HCT116 (cell line): Measurements from ENCODE around the gene HEXD. TPM values are rescaled to one million over a fixed set of nuclear protein-coding genes. Genes with fewer than 3 reads are reported as not detected.

Source experiments
- ATAC-seq: fragments of 200-7000 bp; cut with Tn5 transposase; 2 replicates; pipeline ENCODE4 v1.9.1; 2020; ENCODE audit warnings: mild to moderate bottlenecking, moderate library complexity
- BruUV-seq: library from RNA; stranded (reverse); fragments of 400-500 nt; replicated peaks from 2 replicates; lab custom pipeline; 2021; lab: Mats Ljungman, UMichigan
- CTCF ChIA-PET: fragments of 300-600 bp; sonication (Branson Sonifier 250); formaldehyde crosslinking; loops from one replicate; lab custom pipeline; 2021; ENCODE audit warnings: antibody characterized with exemption; lab: Charles Lee
- POLR2A ChIA-PET: fragments of 300-600, 350-600 bp; sonication (Branson Sonifier 250); formaldehyde crosslinking; loops from one replicate; lab custom pipeline; 2021; ENCODE audit warnings: antibody characterized with exemption; lab: Charles Lee
- RAD21 ChIA-PET, 2 experiments: fragments of 300-600 bp; sonication (Branson Sonifier 250); formaldehyde crosslinking; loops; one replicate each; lab custom pipeline; 2023; ENCODE audit warnings: low total read pairs in 2 of 2; ENCODE audit not compliant: uncharacterized antibody in 2 of 2, unreplicated experiment in 2 of 2, low non-redundant PET in 1 of 2; lab: Charles Lee
- DNase-seq: peaks from one replicate; pipeline ENCODE4 v3.0.0-alpha.2; 2010; ENCODE audit warnings: low read depth, low spot score
- H2AFZ ChIP-seq: fragments of 200-600 bp; shearing (Covaris generic), sonication (generic); 2 replicates; pipeline ENCODE4 v1.6.1; 2017; ENCODE audit warnings: low read depth, mixed run types, mixed read lengths, antibody characterized with exemption, low read length; ENCODE audit not compliant: poor library complexity, severe bottlenecking
- H3K27ac ChIP-seq: 2 replicates; pipeline ENCODE4 v1.5.1; 2012; ENCODE audit warnings: low read depth, low read length
- H3K27me3 ChIP-seq: fragments of 200-600 bp; sonication (generic); 2 replicates; pipeline ENCODE4 v1.6.1; 2016; ENCODE audit warnings: mixed run types, low read length, mixed read lengths; ENCODE audit not compliant: insufficient read depth
- H3K36me3 ChIP-seq, 2 experiments: fragments of 200-500 bp in 1 of 2; fragments of 200-600 bp in 1 of 2; sonication (Bioruptor generic) in 1 of 2; sonication (generic) in 1 of 2; 2 replicates each; pipeline versions ENCODE4 v1.5.1 to v1.6.1; 2014 to 2016; ENCODE audit warnings: low read length in 2 of 2, inconsistent platforms in 1 of 2, mixed read lengths in 1 of 2, mixed run types in 1 of 2; ENCODE audit not compliant: insufficient read depth in 2 of 2, control insufficient read depth in 1 of 2
- H3K4me1 ChIP-seq, 2 experiments: fragments of 200-600 bp in 1 of 2; sonication (generic) in 1 of 2; 2 replicates each; pipeline versions ENCODE4 v1.5.1 to v1.6.1; 2012 to 2017; ENCODE audit warnings: low read length in 2 of 2, inconsistent platforms in 1 of 2, mild to moderate bottlenecking in 1 of 2, mixed read lengths in 1 of 2, mixed run types in 1 of 2, moderate library complexity in 1 of 2; ENCODE audit not compliant: insufficient read depth in 2 of 2, control insufficient read depth in 1 of 2
- H3K4me2 ChIP-seq: fragments of 200-600 bp; sonication (generic); 2 replicates; pipeline ENCODE4 v1.6.1; 2017; ENCODE audit warnings: mixed run types, low read length, mixed read lengths
- H3K4me3 ChIP-seq, 2 experiments: fragments of 200-600 bp in 1 of 2; sonication (generic) in 1 of 2; replicated peaks in 1 of 2; 2 replicates each; pipeline ENCODE4 v1.5.1; 2011 to 2016; ENCODE audit warnings: low read length in 2 of 2, control low read depth in 1 of 2, low read depth in 1 of 2, mild to moderate bottlenecking in 1 of 2, mixed read lengths in 1 of 2, mixed run types in 1 of 2
- H3K79me2 ChIP-seq: fragments of 200-600 bp; sonication (generic); 2 replicates; pipeline ENCODE4 v1.6.1; 2017; ENCODE audit warnings: mild to moderate bottlenecking, mixed run types, low read length, moderate library complexity, mixed read lengths; ENCODE audit not compliant: insufficient read depth
- H3K9ac ChIP-seq: fragments of 200-600 bp; sonication (generic); 2 replicates; pipeline ENCODE4 v1.6.1; 2016; ENCODE audit warnings: low read length, mixed read lengths
- H3K9me2 ChIP-seq: fragments of 200-600 bp; sonication (generic), shearing (Covaris generic); 2 replicates; pipeline ENCODE4 v1.6.1; 2017; ENCODE audit warnings: mixed run types, mild to moderate bottlenecking, moderate library complexity; ENCODE audit not compliant: insufficient read depth
- H3K9me3 ChIP-seq, 2 experiments: fragments of 200-500 bp in 1 of 2; fragments of 200-600 bp in 1 of 2; sonication (Bioruptor generic) in 1 of 2; sonication (generic) in 1 of 2; 2 replicates each; pipeline ENCODE4 v1.6.1; 2014 to 2017; ENCODE audit warnings: low read length in 2 of 2, mixed read lengths in 2 of 2, inconsistent platforms in 1 of 2, low read depth in 1 of 2, mild to moderate bottlenecking in 1 of 2, mixed run types in 1 of 2, moderate library complexity in 1 of 2; ENCODE audit not compliant: control insufficient read depth in 1 of 2, insufficient read depth in 1 of 2
- H4K20me1 ChIP-seq: fragments of 200-600 bp; sonication (generic), shearing (Covaris generic); 2 replicates; pipeline ENCODE4 v1.6.1; 2017; ENCODE audit warnings: mixed run types, mild to moderate bottlenecking, moderate library complexity; ENCODE audit not compliant: insufficient read depth
- CBX3 ChIP-seq: IDR thresholded peaks from 2 replicates; pipeline ENCODE4 v1.6.1; 2012; ENCODE audit warnings: low read depth
- EGR1 ChIP-seq: IDR thresholded peaks from 2 replicates; pipeline ENCODE4 v1.6.1; 2012; ENCODE audit warnings: low read depth
- FOSL1 ChIP-seq: IDR thresholded peaks from 2 replicates; pipeline ENCODE4 v1.6.1; 2012; ENCODE audit warnings: low read depth
- JUND ChIP-seq: IDR thresholded peaks from 2 replicates; pipeline ENCODE4 v1.6.1; 2012
- POLR2A ChIP-seq: IDR thresholded peaks from 2 replicates; pipeline ENCODE4 v1.7.0; 2011; ENCODE audit warnings: borderline replicate concordance; ENCODE audit not compliant: insufficient read depth, insufficient read length; ENCODE audit errors: extremely low read depth
- POLR2AphosphoS5 ChIP-seq: IDR thresholded peaks from 2 replicates; pipeline ENCODE4 v1.6.1; 2011; ENCODE audit warnings: mild to moderate bottlenecking, low read depth, low read length, moderate library complexity
- RAD21 ChIP-seq: IDR thresholded peaks from 2 replicates; pipeline ENCODE4 v1.6.1; 2012; ENCODE audit warnings: low read depth, mild to moderate bottlenecking
- SIN3A ChIP-seq: IDR thresholded peaks from 2 replicates; pipeline ENCODE4 v1.6.1; 2012; ENCODE audit warnings: low read depth
- SP1 ChIP-seq: IDR thresholded peaks from 2 replicates; pipeline ENCODE4 v1.6.1; 2012; ENCODE audit warnings: low read depth
- SRF ChIP-seq: IDR thresholded peaks from 2 replicates; pipeline ENCODE4 v1.6.1; 2012; ENCODE audit warnings: low read depth
- YY1 ChIP-seq: IDR thresholded peaks from 2 replicates; pipeline ENCODE4 v1.6.1; 2011; ENCODE audit warnings: low read length, low read depth, moderate library complexity, mild to moderate bottlenecking; ENCODE audit not compliant: insufficient replicate concordance; ENCODE audit errors: extremely low read depth
- ZBTB33 ChIP-seq: IDR thresholded peaks from 2 replicates; pipeline ENCODE4 v1.6.1; 2011; ENCODE audit warnings: mild to moderate bottlenecking, low read length, moderate library complexity; ENCODE audit not compliant: insufficient replicate concordance; ENCODE audit errors: extremely low read depth
- ZFX ChIP-seq: fragments of 450-650 bp; IDR thresholded peaks from 2 replicates; pipeline ENCODE4 v1.6.1; 2017
- ZNF274 ChIP-seq: fragments of 200-500 bp; sonication (Bioruptor generic); IDR thresholded peaks from 2 replicates; pipeline ENCODE4 v1.6.1; 2014; ENCODE audit warnings: mild to moderate bottlenecking, low read depth, low read length, inconsistent platforms
- intact Hi-C: fragments of 100-400 bp; cut with micrococcal nuclease; formaldehyde crosslinking; loops from 2 replicates; pipeline ENCODE4 v1.10.0; 2022
- total RNA-seq: library from RNA; stranded (reverse); gene quantifications from one replicate; pipeline ENCODE4 v1.2.1, GENCODE V29; 2021; ENCODE audit not compliant: unreplicated experiment
- TF ChIP-seq, protein P1 (sequence below): IDR thresholded peaks from 2 replicates; pipeline ENCODE4 v1.6.1; 2012
- TF ChIP-seq, protein P2 (sequence below): IDR thresholded peaks from 2 replicates; pipeline ENCODE4 v1.6.1; 2012
- TF ChIP-seq, protein P3 (sequence below): IDR thresholded peaks from 2 replicates; pipeline ENCODE4 v1.6.1; 2012; ENCODE audit warnings: low read depth

HEXD gene
- total RNA-seq, 1 experiment from 2014 or later: 45.2 TPM

- POLR2A ChIA-PET: no interaction called here
- H3K4me2 ChIP-seq: no peak overlapping the region
- H3K4me1 ChIP-seq: no peaks in the 10 kb centered on the region
- ATAC-seq (no peak), DNase-seq (no peak)
- H3K4me3 ChIP-seq: no peak overlapping the region
- no peaks in the 10 kb centered on the region for H3K9me2 ChIP-seq
- intact Hi-C loops: no loop called here
- BruUV-seq: no TSS peak
- H3K27me3 ChIP-seq: no peaks in the 10 kb centered on the region
- H3K27ac ChIP-seq: no peak overlapping the region
- H3K9me3 ChIP-seq: no peaks in the 10 kb centered on the region
- H3K36me3 ChIP-seq: peaks cover 16 to 45% of the 10 kb centered on the region in 2 experiments; a peak in 3 of 4 replicates
- no peaks in the 10 kb centered on the region for H3K79me2 ChIP-seq
- H2AFZ ChIP-seq: no peak overlapping the region
- CTCF ChIA-PET: interaction anchor here (1.6 kb wide), 1 partner anchor 16 kb away, joined by 3 read pairs; no protein-coding TSS in a partner anchor
- H3K9ac ChIP-seq: no peak overlapping the region
- no peaks in the 10 kb centered on the region for H4K20me1 ChIP-seq
- RAD21 ChIA-PET: no interaction called here
- TF ChIP-seq JUND: no peak
- TF ChIP-seq CBX3: no peak
- TF ChIP-seq, protein P1, sequence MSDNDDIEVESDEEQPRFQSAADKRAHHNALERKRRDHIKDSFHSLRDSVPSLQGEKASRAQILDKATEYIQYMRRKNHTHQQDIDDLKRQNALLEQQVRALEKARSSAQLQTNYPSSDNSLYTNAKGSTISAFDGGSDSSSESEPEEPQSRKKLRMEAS: no peak
- no peak for TF ChIP-seq RAD21
Observed at GRCh38 chr17:82477934-82478333, 59.8 kb downstream of the HEXD start.

DNA sequence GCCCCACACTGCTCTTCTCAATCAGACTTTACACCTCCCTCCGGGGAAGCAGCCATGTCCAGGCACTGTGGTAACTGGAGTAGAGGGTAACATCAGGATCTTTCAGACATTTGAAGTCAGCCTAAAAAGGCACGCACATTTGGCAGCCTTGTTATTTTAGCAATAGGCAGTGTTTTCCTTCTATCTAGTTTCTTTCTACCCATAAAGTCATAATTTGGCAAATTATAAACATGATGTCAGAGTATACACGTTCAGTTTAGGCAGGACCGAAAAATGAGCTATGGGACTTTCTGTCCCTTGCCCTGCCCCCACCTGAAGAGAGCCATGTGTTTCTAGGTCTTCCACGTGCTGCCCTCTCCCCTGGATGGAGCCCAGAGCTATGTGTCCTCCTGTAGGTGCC lies 61.5 kb downstream of the HEXD start:
- Histone ChIP-seq H4K20me1 (no peaks in the 10 kb centered on the region), H3K27ac (no peak overlapping the region), H3K9me2 (no peaks in the 10 kb centered on the region), H3K9me3 (no peaks in the 10 kb centered on the region), H3K4me2 (no peak overlapping the region), H3K27me3 (no peaks in the 10 kb centered on the region), H3K9ac (no peak overlapping the region), H3K4me3 (no peak overlapping the region), H2AFZ (no peak overlapping the region), H3K4me1 (no peaks in the 10 kb centered on the region), H3K36me3 (peaks cover 28 to 49% of the 10 kb centered on the region in 2 experiments; a peak in 3 of 4 replicates), H3K79me2 (no peaks in the 10 kb centered on the region)
- intact Hi-C loops: no loop called here
- no peak for ATAC-seq
- no TSS peak for BruUV-seq
- RAD21 ChIA-PET: no interaction called here
- CTCF ChIA-PET: no interaction called here
- no peak for DNase-seq
- POLR2A ChIA-PET: no interaction called here
- TF ChIP-seq, protein P2, sequence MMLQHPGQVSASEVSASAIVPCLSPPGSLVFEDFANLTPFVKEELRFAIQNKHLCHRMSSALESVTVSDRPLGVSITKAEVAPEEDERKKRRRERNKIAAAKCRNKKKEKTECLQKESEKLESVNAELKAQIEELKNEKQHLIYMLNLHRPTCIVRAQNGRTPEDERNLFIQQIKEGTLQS: no peak
- TF ChIP-seq CBX3: no peak
- TF ChIP-seq YY1: no peak
- no peak for TF ChIP-seq ZBTB33
- TF ChIP-seq SRF: no peak
- no peak for TF ChIP-seq EGR1
- no peak for TF ChIP-seq SP1
- no peak for TF ChIP-seq POLR2A
- TF ChIP-seq, protein P3, sequence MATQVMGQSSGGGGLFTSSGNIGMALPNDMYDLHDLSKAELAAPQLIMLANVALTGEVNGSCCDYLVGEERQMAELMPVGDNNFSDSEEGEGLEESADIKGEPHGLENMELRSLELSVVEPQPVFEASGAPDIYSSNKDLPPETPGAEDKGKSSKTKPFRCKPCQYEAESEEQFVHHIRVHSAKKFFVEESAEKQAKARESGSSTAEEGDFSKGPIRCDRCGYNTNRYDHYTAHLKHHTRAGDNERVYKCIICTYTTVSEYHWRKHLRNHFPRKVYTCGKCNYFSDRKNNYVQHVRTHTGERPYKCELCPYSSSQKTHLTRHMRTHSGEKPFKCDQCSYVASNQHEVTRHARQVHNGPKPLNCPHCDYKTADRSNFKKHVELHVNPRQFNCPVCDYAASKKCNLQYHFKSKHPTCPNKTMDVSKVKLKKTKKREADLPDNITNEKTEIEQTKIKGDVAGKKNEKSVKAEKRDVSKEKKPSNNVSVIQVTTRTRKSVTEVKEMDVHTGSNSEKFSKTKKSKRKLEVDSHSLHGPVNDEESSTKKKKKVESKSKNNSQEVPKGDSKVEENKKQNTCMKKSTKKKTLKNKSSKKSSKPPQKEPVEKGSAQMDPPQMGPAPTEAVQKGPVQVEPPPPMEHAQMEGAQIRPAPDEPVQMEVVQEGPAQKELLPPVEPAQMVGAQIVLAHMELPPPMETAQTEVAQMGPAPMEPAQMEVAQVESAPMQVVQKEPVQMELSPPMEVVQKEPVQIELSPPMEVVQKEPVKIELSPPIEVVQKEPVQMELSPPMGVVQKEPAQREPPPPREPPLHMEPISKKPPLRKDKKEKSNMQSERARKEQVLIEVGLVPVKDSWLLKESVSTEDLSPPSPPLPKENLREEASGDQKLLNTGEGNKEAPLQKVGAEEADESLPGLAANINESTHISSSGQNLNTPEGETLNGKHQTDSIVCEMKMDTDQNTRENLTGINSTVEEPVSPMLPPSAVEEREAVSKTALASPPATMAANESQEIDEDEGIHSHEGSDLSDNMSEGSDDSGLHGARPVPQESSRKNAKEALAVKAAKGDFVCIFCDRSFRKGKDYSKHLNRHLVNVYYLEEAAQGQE: no peak
- TF ChIP-seq ZNF274: no peak
- no peak for TF ChIP-seq SIN3A
- TF ChIP-seq POLR2AphosphoS5: no peak
- no peak for TF ChIP-seq JUND
- TF ChIP-seq RAD21: no peak
- TF ChIP-seq FOSL1: no peak
- no peak for TF ChIP-seq ZFX
